ENCODE measurements around the gene AMH.

- TF ChIP-seq CTCF (IDR thresholded peaks at IDR 0.05 in 2 of 3, conservative IDR thresholded peaks at IDR 0.05 in 1 of 3; ENCODE audit: borderline replicate concordance in 1 of 3, insufficient read depth in 1 of 3, low read depth in 2 of 3, low read length in 2 of 3) (no peak), POLR2A (IDR thresholded peaks at IDR 0.05; ENCODE audit: borderline replicate concordance, extremely low read depth, insufficient read depth, insufficient read length) (no peak), YY1 (IDR thresholded peaks at IDR 0.05; ENCODE audit: extremely low read depth, insufficient replicate concordance, low read depth, low read length) (no peak), FOSL1 (IDR thresholded peaks at IDR 0.05; ENCODE audit: low read depth) (no peak), REST (IDR thresholded peaks at IDR 0.05; ENCODE audit: low read depth) (no peak), SRF (IDR thresholded peaks at IDR 0.05; ENCODE audit: low read depth) (no peak), POLR2AphosphoS5 (IDR thresholded peaks at IDR 0.05; ENCODE audit: low read depth, low read length) (no peak), ZBTB33 (IDR thresholded peaks at IDR 0.05; ENCODE audit: extremely low read depth, insufficient replicate concordance, low read length) (no peak)
These were observed 39.9 kb downstream of the AMH start for GRCh38 chr19:2288818-2289713.

All from HCT116 (cell line).